H1 (cell line): Measurements from ENCODE around the gene SAFB. TPM values are rescaled to one million over a fixed set of nuclear protein-coding genes. Genes with fewer than 3 reads are reported as not detected.

Source experiments
- CTCF ChIA-PET: fragments of 300-600 bp; sonication (Branson Sonifier 250); formaldehyde crosslinking; loops from one replicate; lab custom pipeline; 2021; ENCODE audit not compliant: partially characterized antibody; lab: Charles Lee
- POLR2A ChIA-PET: fragments of 300-600 bp; sonication (Branson Sonifier 250); formaldehyde crosslinking; loops from one replicate; lab custom pipeline; 2021; ENCODE audit warnings: inconsistent platforms; ENCODE audit not compliant: partially characterized antibody; lab: Charles Lee
- DNase-seq, 2 experiments: peaks; one replicate each; pipeline versions ENCODE4 v3.0.0 to v3.0.0-alpha.2; 2010 to 2022; ENCODE audit warnings: low spot score in 2 of 2, low read depth in 1 of 2, mixed read lengths in 1 of 2
- FAIRE-seq: peaks from 2 replicates; lab custom pipeline; 2011; peaks lifted over from hg19 to GRCh38; lab: Jason Lieb, UNC
- H2AFZ ChIP-seq: 2 replicates; pipeline ENCODE4 v1.8.1; 2012; ENCODE audit warnings: low read length, inconsistent platforms
- H2AK5ac ChIP-seq: 2 replicates; pipeline ENCODE4 v1.6.1; 2013; ENCODE audit warnings: low read depth, low read length
- H2BK120ac ChIP-seq: replicated peaks from 2 replicates; pipeline ENCODE3; 2013; ENCODE audit warnings: low read depth, low read length, inconsistent platforms
- H2BK12ac ChIP-seq: 2 replicates; pipeline ENCODE4 v1.6.1; 2013; ENCODE audit warnings: low read depth, low read length
- H2BK15ac ChIP-seq: 2 replicates; pipeline ENCODE4 v1.6.1; 2013; ENCODE audit warnings: low read length
- H2BK20ac ChIP-seq: 2 replicates; pipeline ENCODE4 v1.6.1; 2013; ENCODE audit warnings: low read length
- H2BK5ac ChIP-seq: 2 replicates; pipeline ENCODE4 v1.6.1; 2013; ENCODE audit warnings: low read depth, low read length
- H3K14ac ChIP-seq: 2 replicates; pipeline ENCODE4 v1.6.1; 2013; ENCODE audit warnings: inconsistent platforms; ENCODE audit not compliant: insufficient read length
- H3K18ac ChIP-seq: 2 replicates; pipeline ENCODE4 v1.6.1; 2013; ENCODE audit warnings: low read length; ENCODE audit errors: extremely low read depth
- H3K23ac ChIP-seq: 2 replicates; pipeline ENCODE4 v1.6.1; 2013; ENCODE audit warnings: inconsistent platforms; ENCODE audit not compliant: insufficient read length
- H3K23me2 ChIP-seq: 2 replicates; pipeline ENCODE4 v1.6.1; 2013; ENCODE audit warnings: low read depth, low read length
- H3K27ac ChIP-seq: 2 replicates; pipeline ENCODE4 v1.6.1; 2011; ENCODE audit warnings: low read depth, low read length, inconsistent platforms
- H3K27me3 ChIP-seq, 4 experiments: replicated peaks in 1 of 4; 1 replicate in 1 of 4; 2 replicates in 3 of 4; pipeline versions ENCODE4 v1.6.1 to v1.8.1; 2011 to 2013; ENCODE audit warnings: low read length in 3 of 4, mild to moderate bottlenecking in 3 of 4, inconsistent platforms in 2 of 4, mixed read lengths in 2 of 4, moderate library complexity in 1 of 4; ENCODE audit not compliant: control insufficient read depth in 3 of 4, insufficient read depth in 3 of 4; ENCODE audit errors: extremely low read depth in 1 of 4
- H3K36me3 ChIP-seq, 4 experiments: 2 replicates each; pipeline versions ENCODE4 v1.6.1 to v1.8.1; 2011 to 2013; ENCODE audit warnings: mild to moderate bottlenecking in 4 of 4, low read length in 3 of 4, moderate library complexity in 2 of 4, control low read depth in 1 of 4, inconsistent platforms in 1 of 4; ENCODE audit not compliant: insufficient read depth in 4 of 4, control insufficient read depth in 2 of 4
- H3K4ac ChIP-seq: replicated peaks from 2 replicates; pipeline ENCODE3; 2013; ENCODE audit warnings: low read length, low read depth, mixed read lengths, inconsistent platforms; ENCODE audit not compliant: insufficient read length
- H3K4me1 ChIP-seq, 4 experiments: replicated peaks in 1 of 4; 1 replicate in 1 of 4; 2 replicates in 3 of 4; pipeline versions ENCODE4 v1.6.1 to v1.8.1; 2011 to 2013; ENCODE audit warnings: low read length in 3 of 4, inconsistent platforms in 2 of 4, mixed read lengths in 1 of 4; ENCODE audit not compliant: insufficient read depth in 4 of 4, control insufficient read depth in 3 of 4
- H3K4me2 ChIP-seq, 2 experiments: 2 replicates each; pipeline versions ENCODE4 v1.6.1 to v1.8.1; 2011 to 2013; ENCODE audit warnings: low read depth in 2 of 2, low read length in 2 of 2, control low read depth in 1 of 2, inconsistent platforms in 1 of 2, mild to moderate bottlenecking in 1 of 2; ENCODE audit not compliant: insufficient read depth in 1 of 2
- H3K4me3 ChIP-seq, 4 experiments: fragments of 200-600, 300-600 bp in 1 of 4; sonication (generic), shearing (Covaris generic), sonication (Bioruptor Twin) in 1 of 4; 2 replicates each; pipeline versions ENCODE4 v1.5.1 to v1.8.1; 2011 to 2016; ENCODE audit warnings: low read length in 4 of 4, low read depth in 3 of 4, control low read depth in 2 of 4, inconsistent platforms in 2 of 4, mild to moderate bottlenecking in 2 of 4, mixed read lengths in 1 of 4, moderate library complexity in 1 of 4; ENCODE audit not compliant: insufficient read depth in 2 of 4; ENCODE audit errors: extremely low read depth in 1 of 4
- H3K56ac ChIP-seq: replicated peaks from 2 replicates; pipeline ENCODE3; 2013; ENCODE audit warnings: low read depth, mild to moderate bottlenecking, mixed read lengths, low read length, inconsistent platforms; ENCODE audit not compliant: insufficient read length
- H3K79me1 ChIP-seq: 2 replicates; pipeline ENCODE4 v1.6.1; 2013; ENCODE audit warnings: low read depth, low read length, control low read depth
- H3K79me2 ChIP-seq, 2 experiments: 2 replicates each; pipeline versions ENCODE4 v1.6.1 to v1.8.1; 2012 to 2013; ENCODE audit warnings: low read length in 2 of 2, mild to moderate bottlenecking in 2 of 2, inconsistent platforms in 1 of 2; ENCODE audit not compliant: insufficient read depth in 2 of 2, control insufficient read depth in 1 of 2
- H3K9ac ChIP-seq, 4 experiments: replicated peaks in 1 of 4; 1 replicate in 1 of 4; 2 replicates in 3 of 4; pipeline versions ENCODE4 v1.6.1 to v1.8.1; 2011 to 2013; ENCODE audit warnings: low read depth in 3 of 4, low read length in 3 of 4, control low read depth in 2 of 4, mild to moderate bottlenecking in 2 of 4, moderate library complexity in 2 of 4, inconsistent platforms in 1 of 4; ENCODE audit errors: extremely low read depth in 1 of 4
- H3K9me3 ChIP-seq, 2 experiments: 2 replicates each; pipeline versions ENCODE4 v1.6.1 to v1.8.1; 2012 to 2013; ENCODE audit warnings: mild to moderate bottlenecking in 2 of 2, moderate library complexity in 2 of 2, control low read depth in 1 of 2, inconsistent platforms in 1 of 2, low read depth in 1 of 2, low read length in 1 of 2, mixed read lengths in 1 of 2; ENCODE audit not compliant: insufficient read depth in 2 of 2
- H4K20me1 ChIP-seq, 2 experiments: replicated peaks in 1 of 2; 2 replicates each; pipeline versions ENCODE3 to v1.8.1; 2011 to 2013; ENCODE audit warnings: inconsistent platforms in 2 of 2, low read length in 2 of 2, mild to moderate bottlenecking in 1 of 2; ENCODE audit not compliant: insufficient read depth in 2 of 2, control insufficient read depth in 1 of 2
- H4K5ac ChIP-seq: 2 replicates; pipeline ENCODE4 v1.6.1; 2013; ENCODE audit warnings: low read length, low read depth, mixed read lengths, inconsistent platforms; ENCODE audit not compliant: insufficient read length
- H4K8ac ChIP-seq: 2 replicates; pipeline ENCODE4 v1.8.0; 2013; ENCODE audit warnings: mild to moderate bottlenecking, moderate library complexity, low read length, inconsistent platforms; ENCODE audit not compliant: insufficient read depth; ENCODE audit errors: extremely low read depth
- H4K91ac ChIP-seq: replicated peaks from 2 replicates; pipeline ENCODE3; 2013; ENCODE audit warnings: low read length, mixed read lengths, inconsistent platforms; ENCODE audit not compliant: insufficient read length
- ATF2 ChIP-seq: IDR thresholded peaks from 2 replicates; pipeline ENCODE4 v1.6.1; 2012; ENCODE audit warnings: low read length, inconsistent platforms
- CHD2 ChIP-seq: IDR thresholded peaks from 2 replicates; pipeline ENCODE4 v1.6.1; 2012; ENCODE audit warnings: low read length, improper control_type of control experiment
- HDAC6 ChIP-seq: IDR thresholded peaks from one replicate; pipeline ENCODE4 v1.7.1; 2012; ENCODE audit warnings: low read depth, mild to moderate bottlenecking, inconsistent platforms, low read length, moderate library complexity
- POLR2A ChIP-seq, 2 experiments: IDR thresholded peaks; 1 replicate in 1 of 2; 2 replicates in 1 of 2; pipeline ENCODE4 v1.6.1; 2011; ENCODE audit warnings: low read depth in 2 of 2, low read length in 2 of 2, mild to moderate bottlenecking in 2 of 2; ENCODE audit errors: control extremely low read depth in 1 of 2
- POLR2AphosphoS5 ChIP-seq: IDR thresholded peaks from 2 replicates; pipeline ENCODE4 v1.6.1; 2011; ENCODE audit warnings: low read depth, low read length
- RAD21 ChIP-seq, 2 experiments: IDR thresholded peaks in 1 of 2; conservative IDR thresholded peaks in 1 of 2; 2 replicates each; pipeline ENCODE4 v1.6.1; 2011; ENCODE audit warnings: low read depth in 2 of 2, low read length in 2 of 2, improper control_type of control experiment in 1 of 2, inconsistent platforms in 1 of 2, mild to moderate bottlenecking in 1 of 2, moderate library complexity in 1 of 2
- SIX5 ChIP-seq: IDR thresholded peaks from 2 replicates; pipeline ENCODE4 v1.6.1; 2011; ENCODE audit warnings: mild to moderate bottlenecking, low read depth, low read length
- TAF7 ChIP-seq: optimal IDR thresholded peaks from 2 replicates; pipeline ENCODE3; 2011; ENCODE audit warnings: low read depth, mild to moderate bottlenecking, inconsistent platforms, low read length, moderate library complexity, borderline replicate concordance
- WGBS, 2 experiments: shearing (Covaris generic) in 1 of 2; methylation state at CpG; one replicate each; pipeline versions ENCODE4 v1.1.6 to v1.1.7; 2013 to 2015; ENCODE audit warnings: low lambda C conversion rate in 2 of 2, mixed read lengths in 2 of 2, inconsistent platforms in 1 of 2, low coverage in 1 of 2, missing lambda C conversion rate in 1 of 2; ENCODE audit not compliant: insufficient replicate concordance in 2 of 2, insufficient coverage in 1 of 2, insufficient read length in 1 of 2; ENCODE audit errors: extremely low coverage in 1 of 2, missing lambda C conversion rate in 1 of 2; 5-methylcytosine and 5-hydroxymethylcytosine counted together
- polyA plus RNA-seq, 7 experiments: library from polyadenylated mRNA; depleted of rRNA in 3 of 7; stranded (reverse) in 5 of 7; unstranded in 2 of 7; fragments of >200 nt in 5 of 7; fragments of 200-250 nt in 2 of 7; gene quantifications; 1 replicate in 5 of 7; 2 replicates in 1 of 7; 4 replicates in 1 of 7; pipeline versions ENCODE4 v1.2.1 to v1.2.3, GENCODE V29; 2011 to 2013; ENCODE audit warnings: missing spikeins in 2 of 7, mixed read lengths in 2 of 7
- total RNA-seq: library from RNA; stranded (reverse); fragmentation: NEBNext Ultra II Directional; extraction: Animal tissue kit (Norgen Biotek cat#: 25700); gene quantifications from 2 replicates; pipeline ENCODE4 v1.2.1, GENCODE V29; 2021
- TF ChIP-seq, protein P1 (sequence below): IDR thresholded peaks from 2 replicates; pipeline ENCODE4 v1.6.1; 2011; ENCODE audit warnings: low read length, improper control_type of control experiment

The SAFB gene
- total and polyA plus RNA-seq, 2 of the 8 experiments (the other 6 are each of a cell fraction or from before 2014, with no cell fraction given), result 27.0 to 110 TPM

GRCh38 chr19:5590151-5590864 lies 32.6 kb upstream of the SAFB start:
- no peak overlapping the region for H3K23ac ChIP-seq
- CTCF ChIA-PET, result interaction anchor here (1.0 kb wide), 1 partner anchor 864 kb away, joined by 3 read pairs; no protein-coding TSS in a partner anchor
- peaks cover 29 to 61% (median 47%) of the 10 kb centered on the region in 4 experiments; a peak in 7 of 8 replicates for H3K36me3 ChIP-seq
- no peak overlapping the region for H3K18ac ChIP-seq
- WGBS, 2 experiments, result 93% methylated on average over 18 of the region's 22 CpGs; no CpG with 5 or more reads in 1 of the 2 experiments
- H3K9me3 ChIP-seq, result no peaks in the 10 kb centered on the region
- H2BK5ac ChIP-seq, result no peak overlapping the region
- no peaks in the 10 kb centered on the region for H3K79me2 ChIP-seq
- no peak overlapping the region for H3K4me3 ChIP-seq
- no peak overlapping the region for H4K5ac ChIP-seq
- H2BK15ac ChIP-seq, result no peak overlapping the region
- no peak overlapping the region for H4K91ac ChIP-seq
- POLR2A ChIA-PET, result interaction anchor here (0.5 to 1.2 kb wide), 2 partner anchors 74 to 199 kb away, joined by 3 read pairs; no protein-coding TSS in a partner anchor
- peak overlapping the region; percentile 20; the same call in 1 of the 2 replicates for H4K8ac ChIP-seq
- H2BK120ac ChIP-seq, result no peak overlapping the region
- H4K20me1 ChIP-seq, result peaks cover 4 to 34% of the 10 kb centered on the region in 2 experiments
- peaks cover 0 to 18% (median 13%) of the 10 kb centered on the region in 4 experiments; a peak in 6 of 7 replicates for H3K4me1 ChIP-seq
- no peak for DNase-seq
- H2AK5ac ChIP-seq, result no peak overlapping the region
- H2BK12ac ChIP-seq, result no peak overlapping the region
- H2AFZ ChIP-seq, result no peak overlapping the region
- H3K27me3 ChIP-seq, result no peaks in the 10 kb centered on the region
- peaks cover 12% of the 10 kb centered on the region for H3K79me1 ChIP-seq
- H3K27ac ChIP-seq, result 0 out of 2 replicates have a peak overlapping the region, but pooled peaks have one; percentile 47
- H3K9ac ChIP-seq, result no peak overlapping the region; a peak in 1 of 7 replicates
- H2BK20ac ChIP-seq, result no peak overlapping the region
- FAIRE-seq, result no peak
- H3K4ac ChIP-seq, result no peak overlapping the region
- no peak overlapping the region for H3K14ac ChIP-seq
- H3K4me2 ChIP-seq, result no peak overlapping the region
- H3K56ac ChIP-seq, result no peak overlapping the region
- peaks cover 2% of the 10 kb centered on the region; the same call in 1 of the 2 replicates for H3K23me2 ChIP-seq
- TF ChIP-seq HDAC6 (no peak), RAD21 (IDR thresholded peaks at IDR 0.05 in 1 of 2, conservative IDR thresholded peaks at IDR 0.05 in 1 of 2; ENCODE audit: low read depth in 2 of 2, low read length in 2 of 2) (no peak), TAF7 (no peak), POLR2A (IDR thresholded peaks at IDR 0.05; ENCODE audit: control extremely low read depth in 1 of 2, low read depth in 2 of 2, low read length in 2 of 2) (no peak), POLR2AphosphoS5 (no peak), CHD2 (no peak), ATF2 (no peak), SIX5 (no peak)
- TF ChIP-seq, protein P1, sequence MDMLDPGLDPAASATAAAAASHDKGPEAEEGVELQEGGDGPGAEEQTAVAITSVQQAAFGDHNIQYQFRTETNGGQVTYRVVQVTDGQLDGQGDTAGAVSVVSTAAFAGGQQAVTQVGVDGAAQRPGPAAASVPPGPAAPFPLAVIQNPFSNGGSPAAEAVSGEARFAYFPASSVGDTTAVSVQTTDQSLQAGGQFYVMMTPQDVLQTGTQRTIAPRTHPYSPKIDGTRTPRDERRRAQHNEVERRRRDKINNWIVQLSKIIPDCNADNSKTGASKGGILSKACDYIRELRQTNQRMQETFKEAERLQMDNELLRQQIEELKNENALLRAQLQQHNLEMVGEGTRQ, result no peak
